ENCODE results near the gene IL19. TPM values are rescaled to one million over a fixed set of nuclear protein-coding genes. Genes with fewer than 3 reads are reported as not detected.

The IL19 gene
- total and polyA plus RNA-seq, 4 donors: not detected

DNA sequence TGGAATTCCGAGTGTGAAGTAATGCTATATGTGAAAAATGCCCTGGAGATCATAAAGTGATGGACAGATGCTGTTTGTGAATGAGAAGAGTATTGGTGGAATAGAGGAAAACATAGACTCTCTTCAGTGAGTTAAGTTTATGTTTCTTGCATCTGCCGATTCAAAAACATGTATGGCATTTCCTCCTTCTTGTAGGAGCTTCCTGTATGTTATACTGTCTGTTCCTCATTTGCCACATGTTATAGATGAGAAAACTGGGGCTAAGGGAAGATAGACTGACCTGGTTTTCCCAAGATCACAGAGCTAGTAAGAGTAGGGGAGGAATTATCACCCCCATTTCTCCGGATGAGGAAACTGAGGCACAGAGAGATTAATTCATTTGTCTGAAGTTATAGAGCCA, 53.8 kb downstream of the IL19 start:
- H3K27ac ChIP-seq (ENCODE audit: low read depth in 1 of 2, low read length in 2 of 2): no peak overlapping the region
- no peak overlapping the region for H3K4me3 ChIP-seq (ENCODE audit: low read depth in 1 of 3, low read length in 3 of 3)
- DNase-seq (ENCODE audit: low spot score): no peak
- H3K9me3 ChIP-seq (ENCODE audit: control insufficient read depth in 4 of 4, low read length in 3 of 4): no peaks in the 10 kb centered on the region
- H3K4me1 ChIP-seq (ENCODE audit: control insufficient read depth in 4 of 4, insufficient read depth in 4 of 4, low read length in 3 of 4): peaks cover 0 to 2% (median 0%) of the 10 kb centered on the region in 4 donors
- peaks cover 0 to 2% (median 0%) of the 10 kb centered on the region in 4 donors for H3K27me3 ChIP-seq (ENCODE audit: control insufficient read depth in 4 of 4, insufficient read depth in 4 of 4, low read length in 3 of 4)
- TF ChIP-seq JUND (IDR thresholded peaks at IDR 0.05) (no peak), FOXA1 (IDR thresholded peaks at IDR 0.05) (no peak), SP1 (IDR thresholded peaks at IDR 0.05) (no peak), HNF4A (conservative IDR thresholded peaks at IDR 0.05) (no peak), RXRA (IDR thresholded peaks at IDR 0.05) (no peak), RAD21 (IDR thresholded peaks at IDR 0.05) (no peak), YY1 (IDR thresholded peaks at IDR 0.05) (no peak), TAF1 (conservative IDR thresholded peaks at IDR 0.05) (no peak), NR2F2 (IDR thresholded peaks at IDR 0.05) (no peak), GABPA (IDR thresholded peaks at IDR 0.05 in 1 of 2, conservative IDR thresholded peaks at IDR 0.05 in 1 of 2) (no peak), EGR1 (IDR thresholded peaks at IDR 0.05; ENCODE audit: low read depth in 2 of 2) (no peak), HNF4G (IDR thresholded peaks at IDR 0.05) (no peak), FOXA2 (IDR thresholded peaks at IDR 0.05) (no peak)
- TF ChIP-seq, protein P1, sequence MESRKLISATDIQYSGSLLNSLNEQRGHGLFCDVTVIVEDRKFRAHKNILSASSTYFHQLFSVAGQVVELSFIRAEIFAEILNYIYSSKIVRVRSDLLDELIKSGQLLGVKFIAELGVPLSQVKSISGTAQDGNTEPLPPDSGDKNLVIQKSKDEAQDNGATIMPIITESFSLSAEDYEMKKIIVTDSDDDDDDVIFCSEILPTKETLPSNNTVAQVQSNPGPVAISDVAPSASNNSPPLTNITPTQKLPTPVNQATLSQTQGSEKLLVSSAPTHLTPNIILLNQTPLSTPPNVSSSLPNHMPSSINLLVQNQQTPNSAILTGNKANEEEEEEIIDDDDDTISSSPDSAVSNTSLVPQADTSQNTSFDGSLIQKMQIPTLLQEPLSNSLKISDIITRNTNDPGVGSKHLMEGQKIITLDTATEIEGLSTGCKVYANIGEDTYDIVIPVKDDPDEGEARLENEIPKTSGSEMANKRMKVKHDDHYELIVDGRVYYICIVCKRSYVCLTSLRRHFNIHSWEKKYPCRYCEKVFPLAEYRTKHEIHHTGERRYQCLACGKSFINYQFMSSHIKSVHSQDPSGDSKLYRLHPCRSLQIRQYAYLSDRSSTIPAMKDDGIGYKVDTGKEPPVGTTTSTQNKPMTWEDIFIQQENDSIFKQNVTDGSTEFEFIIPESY (IDR thresholded peaks at IDR 0.05): no peak
- TF ChIP-seq, protein P2, sequence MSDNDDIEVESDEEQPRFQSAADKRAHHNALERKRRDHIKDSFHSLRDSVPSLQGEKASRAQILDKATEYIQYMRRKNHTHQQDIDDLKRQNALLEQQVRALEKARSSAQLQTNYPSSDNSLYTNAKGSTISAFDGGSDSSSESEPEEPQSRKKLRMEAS (IDR thresholded peaks at IDR 0.05): no peak
- TF ChIP-seq, protein P3, sequence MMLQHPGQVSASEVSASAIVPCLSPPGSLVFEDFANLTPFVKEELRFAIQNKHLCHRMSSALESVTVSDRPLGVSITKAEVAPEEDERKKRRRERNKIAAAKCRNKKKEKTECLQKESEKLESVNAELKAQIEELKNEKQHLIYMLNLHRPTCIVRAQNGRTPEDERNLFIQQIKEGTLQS (IDR thresholded peaks at IDR 0.05): no peak
- TF ChIP-seq, protein P4, sequence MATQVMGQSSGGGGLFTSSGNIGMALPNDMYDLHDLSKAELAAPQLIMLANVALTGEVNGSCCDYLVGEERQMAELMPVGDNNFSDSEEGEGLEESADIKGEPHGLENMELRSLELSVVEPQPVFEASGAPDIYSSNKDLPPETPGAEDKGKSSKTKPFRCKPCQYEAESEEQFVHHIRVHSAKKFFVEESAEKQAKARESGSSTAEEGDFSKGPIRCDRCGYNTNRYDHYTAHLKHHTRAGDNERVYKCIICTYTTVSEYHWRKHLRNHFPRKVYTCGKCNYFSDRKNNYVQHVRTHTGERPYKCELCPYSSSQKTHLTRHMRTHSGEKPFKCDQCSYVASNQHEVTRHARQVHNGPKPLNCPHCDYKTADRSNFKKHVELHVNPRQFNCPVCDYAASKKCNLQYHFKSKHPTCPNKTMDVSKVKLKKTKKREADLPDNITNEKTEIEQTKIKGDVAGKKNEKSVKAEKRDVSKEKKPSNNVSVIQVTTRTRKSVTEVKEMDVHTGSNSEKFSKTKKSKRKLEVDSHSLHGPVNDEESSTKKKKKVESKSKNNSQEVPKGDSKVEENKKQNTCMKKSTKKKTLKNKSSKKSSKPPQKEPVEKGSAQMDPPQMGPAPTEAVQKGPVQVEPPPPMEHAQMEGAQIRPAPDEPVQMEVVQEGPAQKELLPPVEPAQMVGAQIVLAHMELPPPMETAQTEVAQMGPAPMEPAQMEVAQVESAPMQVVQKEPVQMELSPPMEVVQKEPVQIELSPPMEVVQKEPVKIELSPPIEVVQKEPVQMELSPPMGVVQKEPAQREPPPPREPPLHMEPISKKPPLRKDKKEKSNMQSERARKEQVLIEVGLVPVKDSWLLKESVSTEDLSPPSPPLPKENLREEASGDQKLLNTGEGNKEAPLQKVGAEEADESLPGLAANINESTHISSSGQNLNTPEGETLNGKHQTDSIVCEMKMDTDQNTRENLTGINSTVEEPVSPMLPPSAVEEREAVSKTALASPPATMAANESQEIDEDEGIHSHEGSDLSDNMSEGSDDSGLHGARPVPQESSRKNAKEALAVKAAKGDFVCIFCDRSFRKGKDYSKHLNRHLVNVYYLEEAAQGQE (IDR thresholded peaks at IDR 0.05): no peak
- TF ChIP-seq, protein P5, sequence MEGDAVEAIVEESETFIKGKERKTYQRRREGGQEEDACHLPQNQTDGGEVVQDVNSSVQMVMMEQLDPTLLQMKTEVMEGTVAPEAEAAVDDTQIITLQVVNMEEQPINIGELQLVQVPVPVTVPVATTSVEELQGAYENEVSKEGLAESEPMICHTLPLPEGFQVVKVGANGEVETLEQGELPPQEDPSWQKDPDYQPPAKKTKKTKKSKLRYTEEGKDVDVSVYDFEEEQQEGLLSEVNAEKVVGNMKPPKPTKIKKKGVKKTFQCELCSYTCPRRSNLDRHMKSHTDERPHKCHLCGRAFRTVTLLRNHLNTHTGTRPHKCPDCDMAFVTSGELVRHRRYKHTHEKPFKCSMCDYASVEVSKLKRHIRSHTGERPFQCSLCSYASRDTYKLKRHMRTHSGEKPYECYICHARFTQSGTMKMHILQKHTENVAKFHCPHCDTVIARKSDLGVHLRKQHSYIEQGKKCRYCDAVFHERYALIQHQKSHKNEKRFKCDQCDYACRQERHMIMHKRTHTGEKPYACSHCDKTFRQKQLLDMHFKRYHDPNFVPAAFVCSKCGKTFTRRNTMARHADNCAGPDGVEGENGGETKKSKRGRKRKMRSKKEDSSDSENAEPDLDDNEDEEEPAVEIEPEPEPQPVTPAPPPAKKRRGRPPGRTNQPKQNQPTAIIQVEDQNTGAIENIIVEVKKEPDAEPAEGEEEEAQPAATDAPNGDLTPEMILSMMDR (IDR thresholded peaks at IDR 0.05; ENCODE audit: low read depth, low read length, missing input control): no peak
- H3K36me3 ChIP-seq (ENCODE audit: control insufficient read depth in 4 of 4, insufficient read depth in 3 of 4, low read depth in 1 of 4, low read length in 3 of 4): no peaks in the 10 kb centered on the region
- no peak overlapping the region for H3K9ac ChIP-seq (ENCODE audit: low read depth in 1 of 2, low read length in 2 of 2)
- 69% methylated on average over 3 of the region's 3 CpGs for WGBS

All from liver (tissue), 9 donors.